Panc1 (cell line): Measurements from ENCODE around the gene NINL. TPM values are rescaled to one million over a fixed set of nuclear protein-coding genes. Genes with fewer than 3 reads are reported as not detected.
"Not testable (repeated sequence)": the region's sequence is repeated elsewhere in the genome, so short reads cannot be mapped to it uniquely, and the experiment has no call there.

Experiments
- ATAC-seq: fragments of 200-7000 bp; cut with Tn5 transposase; 2 replicates; pipeline ENCODE4 v1.9.1; 2020; ENCODE audit warnings: mild to moderate bottlenecking, moderate library complexity
- BruUV-seq: library from RNA; stranded (reverse); fragments of 400-500 nt; replicated peaks from 2 replicates; lab custom pipeline; 2021; lab: Mats Ljungman, UMichigan
- CTCF ChIA-PET: fragments of 300-600 bp; sonication (Branson Sonifier 250); formaldehyde crosslinking; loops from one replicate; lab custom pipeline; 2022; ENCODE audit warnings: antibody characterized with exemption; lab: Charles Lee
- POLR2A ChIA-PET: fragments of 300-600 bp; sonication (Branson Sonifier 250); formaldehyde crosslinking; loops from one replicate; lab custom pipeline; 2022; ENCODE audit warnings: antibody characterized with exemption; lab: Charles Lee
- DNase-seq: peaks from one replicate; pipeline ENCODE4 v3.0.0-alpha.2; 2010; ENCODE audit warnings: low read depth, low spot score
- H3K27ac ChIP-seq: 2 replicates; pipeline ENCODE4 v1.5.1; 2011; ENCODE audit warnings: mild to moderate bottlenecking, low read length, inconsistent platforms
- H3K27me3 ChIP-seq: fragments of 200-500 bp; sonication (Bioruptor generic); 2 replicates; pipeline ENCODE4 v1.6.0; 2014; ENCODE audit warnings: low read length, inconsistent platforms; ENCODE audit not compliant: control insufficient read depth, insufficient read depth
- H3K36me3 ChIP-seq: fragments of 200-500 bp; sonication (Bioruptor generic); 2 replicates; pipeline ENCODE4 v1.5.1; 2014; ENCODE audit warnings: inconsistent platforms, mild to moderate bottlenecking, low read length, moderate library complexity; ENCODE audit not compliant: control insufficient read depth, insufficient read depth
- H3K4me1 ChIP-seq: 2 replicates; pipeline ENCODE4 v1.5.1; 2011; ENCODE audit warnings: inconsistent platforms, mild to moderate bottlenecking, low read length, moderate library complexity; ENCODE audit not compliant: control insufficient read depth, insufficient read depth
- H3K4me3 ChIP-seq, 2 experiments: 2 replicates each; pipeline ENCODE4 v1.5.1; 2011 to 2012; ENCODE audit warnings: low read depth in 2 of 2, low read length in 2 of 2, mild to moderate bottlenecking in 2 of 2, inconsistent platforms in 1 of 2, moderate library complexity in 1 of 2
- H3K9me3 ChIP-seq: fragments of 200-500 bp; sonication (Bioruptor generic); 2 replicates; pipeline ENCODE4 v1.5.1; 2014; ENCODE audit warnings: low read depth, mild to moderate bottlenecking, inconsistent platforms, low read length, moderate library complexity; ENCODE audit not compliant: control insufficient read depth, insufficient read depth
- CTCF ChIP-seq: fragments of 450-650 bp; IDR thresholded peaks from 2 replicates; pipeline ENCODE4 v1.5.1; 2017; ENCODE audit warnings: mild to moderate bottlenecking
- POLR2AphosphoS5 ChIP-seq: IDR thresholded peaks from 2 replicates; pipeline ENCODE4 v1.6.1; 2012; ENCODE audit warnings: mild to moderate bottlenecking, low read depth, low read length, moderate library complexity
- REST ChIP-seq, 2 experiments: IDR thresholded peaks; 2 replicates each; pipeline ENCODE4 v1.6.1; 2011 to 2012; ENCODE audit warnings: low read depth in 2 of 2, control low read depth in 1 of 2, low read length in 1 of 2, mild to moderate bottlenecking in 1 of 2, moderate library complexity in 1 of 2; ENCODE audit not compliant: insufficient read depth in 1 of 2
- SIN3A ChIP-seq: IDR thresholded peaks from 2 replicates; pipeline ENCODE4 v1.6.1; 2012; ENCODE audit warnings: low read depth, mild to moderate bottlenecking, low read length, moderate library complexity, borderline replicate concordance; ENCODE audit not compliant: insufficient read depth
- TCF7L2 ChIP-seq: IDR thresholded peaks from 2 replicates; pipeline ENCODE4 v1.6.1; 2011; ENCODE audit warnings: mild to moderate bottlenecking, low read depth, low read length, inconsistent platforms
- in situ Hi-C: cut with HindIII; loops from 2 replicates; pipeline ENCODE4 v1.10.0; 2016; ENCODE audit warnings: low sequenced_read_pairs, low pct_unique_long_range_greater_than_20kb
- intact Hi-C: fragments of 100-400 bp; cut with micrococcal nuclease; formaldehyde crosslinking; loops from one replicate; pipeline ENCODE4 v1.10.0; 2022; ENCODE audit not compliant: unreplicated experiment
- total RNA-seq: library from RNA; stranded (reverse); gene quantifications from one replicate; pipeline ENCODE4 v1.2.1, GENCODE V29; 2021; ENCODE audit not compliant: unreplicated experiment

NINL gene
- total RNA-seq, 1 experiment from 2014 or later = 25.0 TPM

- Histone ChIP-seq H3K27ac (no peak overlapping the region), H3K4me3 (no peak overlapping the region), H3K27me3 (no peaks in the 10 kb centered on the region), H3K9me3 (no peaks in the 10 kb centered on the region), H3K4me1 (no peaks in the 10 kb centered on the region), H3K36me3 (peaks cover 3% of the 10 kb centered on the region)
- no TSS peak for BruUV-seq
- ChIA-PET POLR2A (no interaction called here), CTCF (no interaction called here)
- in situ Hi-C loops = no loop called here
- no peak for ATAC-seq
- TF ChIP-seq SIN3A (no peak), REST (IDR thresholded peaks at IDR 0.05; ENCODE audit: insufficient read depth in 1 of 2, low read depth in 2 of 2, low read length in 1 of 2) (no peak), POLR2AphosphoS5 (no peak), TCF7L2 (no peak), CTCF (no peak)
- intact Hi-C loops = no loop called here
- no peak for DNase-seq
Observed at GRCh38 chr20:25504366-25505135, 80.8 kb downstream of the NINL start.

GRCh38 chr20:25503936-25504335 lies 81.4 kb downstream of the NINL start:
- DNase-seq = no peak

GRCh38 chr20:25503051-25503639 lies 82.2 kb downstream of the NINL start:
- H3K9me3 ChIP-seq, in situ Hi-C loops, POLR2A ChIA-PET, H3K36me3 ChIP-seq, H3K4me1 ChIP-seq, BruUV-seq, CTCF ChIA-PET, H3K27ac ChIP-seq, intact Hi-C loops, H3K27me3 ChIP-seq, ATAC-seq, H3K4me3 ChIP-seq, DNase-seq: not testable (repeated sequence)

More at GRCh38 chr20:25503936-25504335, 81.4 kb downstream of the NINL start:
- Histone ChIP-seq H3K27me3 (no peaks in the 10 kb centered on the region), H3K4me3 (no peak overlapping the region), H3K4me1 (no peaks in the 10 kb centered on the region), H3K36me3 (peaks cover 2% of the 10 kb centered on the region; the same call in 1 of the 2 replicates), H3K27ac (no peak overlapping the region), H3K9me3 (no peaks in the 10 kb centered on the region)
- no TSS peak for BruUV-seq
- no peak for TF ChIP-seq REST (IDR thresholded peaks at IDR 0.05; ENCODE audit: insufficient read depth in 1 of 2, low read depth in 2 of 2, low read length in 1 of 2)
- ChIA-PET CTCF (no interaction called here), POLR2A (no interaction called here)
- in situ Hi-C loops (no loop called here), intact Hi-C loops (no loop called here)
- no peak for ATAC-seq
